ENCODE data around the gene DLGAP1. TPM values are rescaled to one million over a fixed set of nuclear protein-coding genes. Genes with fewer than 3 reads are reported as not detected.

DLGAP1 gene
- total and polyA plus RNA-seq, 3 experiments from 2014 or later = 0.07 to 0.46 TPM; not detected in 1

DNA sequence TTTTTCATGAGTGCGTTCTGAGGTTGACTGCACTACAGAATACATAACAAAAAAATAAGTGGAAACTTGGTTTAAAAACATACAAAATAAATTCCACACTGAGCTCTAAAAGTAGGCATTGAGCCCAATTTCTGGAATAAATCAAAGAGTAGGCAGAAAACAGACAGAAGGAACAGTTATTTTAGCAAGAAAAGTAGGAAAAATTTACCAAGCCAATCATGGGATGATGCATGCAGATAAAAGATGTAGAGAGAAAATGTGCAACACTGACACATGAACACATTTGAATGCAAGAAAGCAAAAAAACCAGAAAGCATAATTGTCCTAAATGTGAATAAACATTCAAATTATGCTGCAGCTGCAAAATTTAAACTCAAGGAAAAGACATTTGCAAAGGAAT lies 308.3 kb downstream of the DLGAP1 start:
- no peak overlapping the region for H3K4me3 Mint-ChIP-seq

GRCh38 chr18:4144201-4144600 lies 310.9 kb downstream of the DLGAP1 start:
- H3K36me3 Mint-ChIP-seq = no peaks in the 10 kb centered on the region
- H3K9me3 Mint-ChIP-seq = peaks cover 6 to 14% (median 9%) of the 10 kb centered on the region in 5 donors
- ChIA-PET POLR2A (no interaction called here), CTCF (no interaction called here)
- no peaks in the 10 kb centered on the region for H3K9me3 ChIP-seq (ENCODE audit: low read length)
- no peaks in the 10 kb centered on the region for H3K36me3 ChIP-seq (ENCODE audit: insufficient read depth, low read length)
- H3K27ac ChIP-seq (ENCODE audit: low read depth, low read length) = no peak overlapping the region
- H3K27ac Mint-ChIP-seq = no peak overlapping the region
- DNase-seq = no peak
- H3K4me3 Mint-ChIP-seq = no peak overlapping the region
- H3K27me3 ChIP-seq (ENCODE audit: insufficient read depth, low read length, poor library complexity, severe bottlenecking) = no peaks in the 10 kb centered on the region
- H3K4me1 Mint-ChIP-seq = no peaks in the 10 kb centered on the region
- no peak overlapping the region for H3K4me3 ChIP-seq (ENCODE audit: low read length)
- H3K27me3 Mint-ChIP-seq = peaks cover 0 to 2% of the 10 kb centered on the region in 2 donors
- no peaks in the 10 kb centered on the region for H3K4me1 ChIP-seq (ENCODE audit: insufficient read depth, low read length)

More for the DNA sequence above, 308.3 kb downstream of the DLGAP1 start:
- DNase-seq = no peak
- no peaks in the 10 kb centered on the region for H3K36me3 ChIP-seq (ENCODE audit: insufficient read depth, low read length)
- H3K4me1 ChIP-seq (ENCODE audit: insufficient read depth, low read length) = no peaks in the 10 kb centered on the region
- Mint-ChIP-seq H3K27ac (no peak overlapping the region), H3K27me3 (peaks cover 0 to 2% of the 10 kb centered on the region in 2 donors), H3K4me1 (no peaks in the 10 kb centered on the region), H3K36me3 (no peaks in the 10 kb centered on the region), H3K9me3 (peaks cover 2 to 10% (median 4%) of the 10 kb centered on the region in 5 donors)
- ChIA-PET POLR2A (no interaction called here), CTCF (no interaction called here)
- no peak overlapping the region for H3K4me3 ChIP-seq (ENCODE audit: low read length)
- H3K9me3 ChIP-seq (ENCODE audit: low read length) = no peaks in the 10 kb centered on the region
- no peak overlapping the region for H3K27ac ChIP-seq (ENCODE audit: low read depth, low read length)
- H3K27me3 ChIP-seq (ENCODE audit: insufficient read depth, low read length, poor library complexity, severe bottlenecking) = no peaks in the 10 kb centered on the region

- H3K4me3 Mint-ChIP-seq = no peak overlapping the region
- H3K4me1 ChIP-seq (ENCODE audit: insufficient read depth, low read length) = no peaks in the 10 kb centered on the region
- no peak for DNase-seq
- ChIA-PET CTCF (no interaction called here), POLR2A (no interaction called here)
- H3K36me3 Mint-ChIP-seq = no peaks in the 10 kb centered on the region
- H3K27me3 ChIP-seq (ENCODE audit: insufficient read depth, low read length, poor library complexity, severe bottlenecking) = no peaks in the 10 kb centered on the region
- no peak overlapping the region for H3K4me3 ChIP-seq (ENCODE audit: low read length)
- H3K9me3 Mint-ChIP-seq = peaks cover 6 to 14% (median 9%) of the 10 kb centered on the region in 5 donors
- no peak overlapping the region for H3K27ac Mint-ChIP-seq
- H3K27me3 Mint-ChIP-seq = peaks cover 0 to 2% of the 10 kb centered on the region in 2 donors
- H3K36me3 ChIP-seq (ENCODE audit: insufficient read depth, low read length) = no peaks in the 10 kb centered on the region
- H3K9me3 ChIP-seq (ENCODE audit: low read length) = no peaks in the 10 kb centered on the region
- no peaks in the 10 kb centered on the region for H3K4me1 Mint-ChIP-seq
- H3K27ac ChIP-seq (ENCODE audit: low read depth, low read length) = no peak overlapping the region
Measured at GRCh38 chr18:4143585-4143984, 311.5 kb downstream of the DLGAP1 start.

- Histone ChIP-seq H3K4me1 (ENCODE audit: insufficient read depth, low read length) (no peaks in the 10 kb centered on the region), H3K9me3 (ENCODE audit: low read length) (no peaks in the 10 kb centered on the region), H3K4me3 (ENCODE audit: low read length) (no peak overlapping the region), H3K36me3 (ENCODE audit: insufficient read depth, low read length) (no peaks in the 10 kb centered on the region), H3K27me3 (ENCODE audit: insufficient read depth, low read length, poor library complexity, severe bottlenecking) (no peaks in the 10 kb centered on the region), H3K27ac (ENCODE audit: low read depth, low read length) (no peak overlapping the region)
- no peak for DNase-seq
- POLR2A ChIA-PET = no interaction called here
- Mint-ChIP-seq H3K9me3 (peaks cover 6 to 16% (median 9%) of the 10 kb centered on the region in 5 donors), H3K27me3 (peaks cover 0 to 2% of the 10 kb centered on the region in 2 donors), H3K4me1 (no peaks in the 10 kb centered on the region), H3K36me3 (no peaks in the 10 kb centered on the region), H3K27ac (no peak overlapping the region), H3K4me3 (no peak overlapping the region)
- CTCF ChIA-PET = no interaction called here
Measured at GRCh38 chr18:4142876-4143275, 312.2 kb downstream of the DLGAP1 start.

GRCh38 chr18:4134700-4135099 lies 320.4 kb downstream of the DLGAP1 start:
- ChIA-PET POLR2A (no interaction called here), CTCF (no interaction called here)
- Mint-ChIP-seq H3K9me3 (peaks cover 0 to 6% (median 2%) of the 10 kb centered on the region in 5 donors), H3K4me1 (no peaks in the 10 kb centered on the region), H3K36me3 (no peaks in the 10 kb centered on the region), H3K27ac (no peak overlapping the region), H3K27me3 (no peaks in the 10 kb centered on the region), H3K4me3 (no peak overlapping the region)
- H3K4me1 ChIP-seq (ENCODE audit: insufficient read depth, low read length) = no peaks in the 10 kb centered on the region
- H3K27ac ChIP-seq (ENCODE audit: low read depth, low read length) = no peak overlapping the region
- H3K27me3 ChIP-seq (ENCODE audit: insufficient read depth, low read length, poor library complexity, severe bottlenecking) = no peaks in the 10 kb centered on the region
- no peak for DNase-seq
- H3K4me3 ChIP-seq (ENCODE audit: low read length) = no peak overlapping the region
- no peaks in the 10 kb centered on the region for H3K9me3 ChIP-seq (ENCODE audit: low read length)
- no peaks in the 10 kb centered on the region for H3K36me3 ChIP-seq (ENCODE audit: insufficient read depth, low read length)

DNA sequence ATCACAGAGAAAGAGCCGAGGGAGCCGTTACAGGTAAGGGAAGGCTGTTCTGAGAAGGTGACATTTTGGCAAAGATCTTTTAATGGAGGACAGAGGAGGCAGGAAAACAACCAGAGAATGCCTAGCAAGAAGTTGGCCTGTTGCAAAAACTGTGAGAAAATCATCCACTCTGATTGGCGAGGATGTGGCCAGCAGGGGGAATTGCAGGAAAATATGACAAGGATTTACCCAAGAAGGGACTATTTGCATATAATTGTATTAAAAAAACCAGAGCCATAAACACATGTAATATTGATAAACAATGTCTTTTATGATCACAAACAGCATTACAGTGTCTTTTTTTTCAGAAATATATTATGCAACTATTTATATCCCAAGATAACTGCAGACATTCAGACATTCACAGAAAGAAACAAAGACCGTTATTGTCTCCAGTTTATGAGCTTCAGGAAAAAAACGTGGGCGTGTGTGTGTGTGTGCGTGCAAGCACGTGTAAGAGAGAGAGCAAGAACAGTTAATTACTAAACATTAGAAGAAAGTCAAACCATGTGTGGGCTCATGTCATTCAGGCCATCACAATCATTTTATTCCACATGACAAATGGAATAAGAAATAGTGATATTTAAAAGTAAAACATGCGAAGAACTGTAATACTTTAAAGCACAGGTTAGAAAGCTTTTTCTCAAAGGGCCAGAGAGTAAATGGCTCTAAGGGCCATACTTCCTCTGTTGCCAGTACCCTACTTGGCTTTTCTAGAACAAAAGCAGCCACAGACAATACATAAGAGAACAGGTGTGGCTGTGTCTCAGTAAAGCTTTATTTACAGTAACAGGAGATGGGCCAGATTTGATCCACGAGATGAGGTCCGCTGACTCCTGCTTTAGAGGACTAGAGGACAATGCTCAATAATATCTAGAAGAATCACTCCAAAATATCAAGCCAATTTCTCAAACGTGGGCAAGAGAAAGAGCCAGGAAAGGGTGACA lies 324.1 kb downstream of the DLGAP1 start:
- Mint-ChIP-seq H3K4me3 (no peak overlapping the region), H3K36me3 (no peaks in the 10 kb centered on the region), H3K4me1 (no peaks in the 10 kb centered on the region), H3K27me3 (peaks cover 0 to 1% of the 10 kb centered on the region in 2 donors), H3K27ac (no peak overlapping the region), H3K9me3 (peaks cover 0 to 6% (median 0%) of the 10 kb centered on the region in 5 donors)
- POLR2A ChIA-PET = no interaction called here
- Histone ChIP-seq H3K9me3 (ENCODE audit: low read length) (no peaks in the 10 kb centered on the region), H3K4me1 (ENCODE audit: insufficient read depth, low read length) (no peaks in the 10 kb centered on the region), H3K27ac (ENCODE audit: low read depth, low read length) (no peak overlapping the region), H3K27me3 (ENCODE audit: insufficient read depth, low read length, poor library complexity, severe bottlenecking) (no peaks in the 10 kb centered on the region), H3K4me3 (ENCODE audit: low read length) (no peak overlapping the region), H3K36me3 (ENCODE audit: insufficient read depth, low read length) (no peaks in the 10 kb centered on the region)
- no peak for DNase-seq
- CTCF ChIA-PET = no interaction called here

DNA sequence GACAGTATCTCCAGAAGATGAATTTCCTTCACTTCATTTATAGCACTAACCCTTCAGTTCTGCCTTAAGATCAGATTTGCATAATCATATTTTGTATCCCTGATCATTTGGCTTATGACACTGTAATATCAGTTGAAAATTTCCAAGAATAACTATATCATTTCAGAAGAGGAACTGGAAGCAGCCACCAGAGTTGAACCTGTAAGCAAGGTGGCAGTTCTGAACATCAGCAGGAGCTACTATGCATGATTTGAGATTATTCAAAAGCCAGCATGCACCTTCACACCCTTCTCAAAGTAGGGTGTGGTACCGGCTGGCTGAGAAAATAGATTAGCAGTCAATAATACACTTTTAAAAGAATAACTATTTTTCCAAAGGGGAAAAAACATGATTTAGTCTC lies 328.2 kb downstream of the DLGAP1 start:
- no peak overlapping the region for H3K27ac ChIP-seq (ENCODE audit: low read depth, low read length)
- H3K4me3 Mint-ChIP-seq = no peak overlapping the region
- H3K4me3 ChIP-seq (ENCODE audit: low read length) = no peak overlapping the region
- no peaks in the 10 kb centered on the region for H3K36me3 ChIP-seq (ENCODE audit: insufficient read depth, low read length)
- H3K36me3 Mint-ChIP-seq = no peaks in the 10 kb centered on the region
- CTCF ChIA-PET = no interaction called here
- peaks cover 0 to 2% (median 0%) of the 10 kb centered on the region in 5 donors for H3K9me3 Mint-ChIP-seq
- POLR2A ChIA-PET = no interaction called here
- no peaks in the 10 kb centered on the region for H3K27me3 ChIP-seq (ENCODE audit: insufficient read depth, low read length, poor library complexity, severe bottlenecking)
- H3K9me3 ChIP-seq (ENCODE audit: low read length) = no peaks in the 10 kb centered on the region
- no peaks in the 10 kb centered on the region for H3K4me1 ChIP-seq (ENCODE audit: insufficient read depth, low read length)
- H3K27ac Mint-ChIP-seq = no peak overlapping the region
- H3K4me1 Mint-ChIP-seq = no peaks in the 10 kb centered on the region
- DNase-seq = no peak
- H3K27me3 Mint-ChIP-seq = peaks cover 0 to 1% of the 10 kb centered on the region in 2 donors

DNA sequence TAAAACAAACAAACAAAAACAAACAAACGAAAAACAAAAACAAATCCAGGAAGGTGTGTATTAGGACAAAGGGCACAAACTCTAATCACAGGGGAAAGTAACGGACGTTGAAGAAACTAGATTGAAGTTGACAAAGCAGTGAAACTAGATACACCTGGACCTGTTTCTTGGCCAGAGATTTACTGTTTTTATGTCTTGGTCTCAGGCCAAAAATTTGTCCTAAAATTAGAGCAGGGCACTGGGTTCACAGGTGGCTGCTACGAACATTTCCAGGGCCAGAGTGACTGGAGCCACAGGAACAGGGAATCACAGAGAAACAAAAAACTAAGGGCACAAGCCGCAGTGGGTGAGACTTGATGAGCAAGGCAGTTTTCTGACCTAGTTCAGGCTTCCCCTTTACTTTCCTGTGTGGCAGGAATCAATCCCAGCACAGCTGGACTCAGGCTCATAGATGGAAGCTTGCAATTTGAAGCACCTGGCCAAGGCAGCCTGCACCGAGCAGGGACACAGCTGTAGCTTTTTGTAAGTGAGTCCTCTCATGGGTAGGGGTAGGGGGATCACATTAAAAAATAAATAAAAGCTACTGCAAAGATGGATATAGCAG lies 329.4 kb downstream of the DLGAP1 start:
- no peaks in the 10 kb centered on the region for H3K36me3 ChIP-seq (ENCODE audit: insufficient read depth, low read length)
- no peaks in the 10 kb centered on the region for H3K9me3 ChIP-seq (ENCODE audit: low read length)
- no peak for DNase-seq
- no peak overlapping the region for H3K27ac Mint-ChIP-seq
- POLR2A ChIA-PET = no interaction called here
- H3K4me1 ChIP-seq (ENCODE audit: insufficient read depth, low read length) = no peaks in the 10 kb centered on the region
- no peaks in the 10 kb centered on the region for H3K4me1 Mint-ChIP-seq
- no peaks in the 10 kb centered on the region for H3K27me3 ChIP-seq (ENCODE audit: insufficient read depth, low read length, poor library complexity, severe bottlenecking)
- H3K4me3 ChIP-seq (ENCODE audit: low read length) = no peak overlapping the region
- no peaks in the 10 kb centered on the region for H3K36me3 Mint-ChIP-seq
- H3K9me3 Mint-ChIP-seq = peaks cover 0 to 2% (median 0%) of the 10 kb centered on the region in 5 donors
- peaks cover 3 to 5% of the 10 kb centered on the region in 2 donors for H3K27me3 Mint-ChIP-seq
- H3K27ac ChIP-seq (ENCODE audit: low read depth, low read length) = no peak overlapping the region
- CTCF ChIA-PET = no interaction called here
- no peak overlapping the region for H3K4me3 Mint-ChIP-seq

All from CD8-positive, alpha-beta memory T cell (primary cell).